SH-SY5Y (cell line): Measurements from ENCODE around the gene ADRA1B.

Source experiments
- GATA2 ChIP-seq: IDR thresholded peaks from 2 replicates; pipeline ENCODE4 v1.6.1; 2011; ENCODE audit warnings: mild to moderate bottlenecking, low read depth, low read length
- GATA3 ChIP-seq: IDR thresholded peaks from 2 replicates; pipeline ENCODE4 v1.6.1; 2011; ENCODE audit warnings: low read depth, mild to moderate bottlenecking, low read length, moderate library complexity

GRCh38 chr5:159929176-159929575 is 12.9 kb downstream of the ADRA1B start:
- TF ChIP-seq GATA3 (no peak), GATA2 (no peak)
